Activated effector memory CD4-positive, alpha-beta T cell treated with Interleukin-2 at 50 U/mL for 16 hours (primary cell): ENCODE results near the gene HARS1.
A peak's percentile ranks its signal among the peaks of the same experiment; 100 is the strongest.
"Not testable (repeated sequence)": the region's sequence is repeated elsewhere in the genome, so short reads cannot be mapped to it uniquely, and the experiment has no call there.

Source experiments
- DNase-seq: peaks from one replicate; pipeline ENCODE4 v3.0.0-alpha.2; 2020

HARS1 gene

DNA sequence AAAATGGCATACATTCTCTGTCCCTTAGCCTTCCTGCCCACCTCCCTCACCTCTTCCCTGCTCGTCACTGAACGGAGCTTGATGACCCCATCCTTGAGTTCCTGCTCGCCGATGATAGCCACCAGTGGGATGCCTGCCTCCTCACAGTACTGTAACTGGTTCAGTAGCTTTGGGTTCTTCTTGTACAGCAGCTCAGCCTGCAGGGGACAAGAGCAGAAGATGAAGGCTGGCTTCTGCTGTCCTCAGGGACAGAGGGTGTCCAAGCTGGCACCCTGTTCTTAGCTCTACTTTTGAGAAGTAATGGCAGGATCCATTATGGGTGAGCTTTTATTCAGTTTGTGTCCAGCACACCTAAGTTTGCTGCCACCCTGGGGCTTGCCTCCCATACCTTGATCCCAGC lies 16.5 kb downstream of the HARS1 start:
- no peak for DNase-seq

GRCh38 chr5:140674211-140674610 lies 17.0 kb downstream of the HARS1 start:
- no peak for DNase-seq

DNA sequence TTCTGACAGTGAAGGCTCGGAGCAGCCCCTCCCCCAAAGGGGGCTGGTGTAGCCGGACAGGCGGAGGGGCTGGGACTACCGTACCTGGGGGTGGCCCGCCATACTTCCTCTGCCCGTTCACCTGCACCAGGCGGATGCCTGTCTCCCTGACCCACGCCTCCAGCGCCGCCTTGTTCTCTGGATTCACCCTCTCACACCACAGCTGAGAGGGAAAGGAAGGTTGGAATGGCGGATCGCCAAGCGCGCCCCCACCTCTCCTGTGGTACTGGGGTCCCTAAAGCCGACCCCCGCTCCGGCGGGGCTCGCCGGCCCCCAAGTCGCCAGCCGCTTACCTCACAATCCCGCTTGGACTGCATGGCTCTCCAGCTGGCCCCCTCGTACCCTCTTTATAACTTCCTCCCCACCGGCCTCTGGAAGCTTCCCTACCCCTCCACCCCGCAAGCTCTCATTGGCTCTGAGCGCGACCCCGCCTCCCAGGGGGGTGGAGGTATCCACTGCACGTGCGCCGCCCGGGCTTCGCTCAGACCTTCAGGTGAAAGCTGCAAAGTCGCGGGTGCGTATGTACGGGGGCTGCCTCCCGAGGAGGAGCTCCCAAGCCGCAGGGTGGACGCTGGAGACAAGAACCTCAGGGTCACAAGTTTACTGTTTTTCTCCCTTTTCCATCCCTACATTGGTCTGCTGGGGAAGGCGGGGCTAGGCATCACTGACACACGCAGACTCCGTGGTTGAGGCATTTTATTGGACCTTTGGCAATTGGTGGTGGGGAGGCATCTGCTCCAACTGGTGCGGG lies 17.8 kb downstream of the HARS1 start, which contains the start of gene DND1:
TSS of gene DND1 (minus strand) at position 390 of the 790 bp plus-strand sequence. CDS start at position 356, 34 bp downstream.
- DNase-seq: no peak

GRCh38 chr5:140672455-140673186 lies 18.5 kb downstream of the HARS1 start:
- DNase-seq: no peak

DNA sequence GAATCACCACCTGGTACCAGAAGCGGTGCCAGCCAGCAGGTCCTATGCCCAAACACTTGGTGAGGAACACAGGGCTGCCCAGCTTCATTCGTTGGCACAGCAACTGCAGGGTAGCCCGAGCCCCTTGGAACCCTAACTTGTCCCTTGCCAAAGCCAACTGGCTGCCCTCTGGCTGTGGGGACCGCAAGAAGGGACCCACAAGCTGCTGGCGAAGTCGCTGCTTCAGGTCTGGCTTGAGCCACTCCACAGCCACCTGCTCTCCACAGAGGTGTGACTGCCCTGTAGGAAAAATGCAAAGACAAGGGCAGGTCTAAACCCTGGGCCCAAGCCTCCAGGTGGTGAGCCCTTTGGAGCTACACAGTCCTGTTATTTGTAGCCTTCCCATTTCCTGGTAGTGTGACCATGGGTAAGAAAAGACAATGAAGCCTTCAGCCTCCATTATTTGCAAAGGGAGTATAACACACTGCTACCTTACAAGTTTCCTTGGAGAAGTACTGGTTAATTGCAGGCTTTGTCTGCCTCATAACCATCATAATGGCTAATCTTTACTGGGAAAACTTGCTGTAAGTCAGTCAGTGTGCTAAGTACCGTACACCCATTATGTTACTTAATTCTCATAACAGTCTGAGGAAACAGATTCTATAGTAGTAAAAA lies 19.6 kb downstream of the HARS1 start:
- DNase-seq: no peak

- not testable (repeated sequence) for DNase-seq
Observed at GRCh38 chr5:140671035-140671434, 20.1 kb downstream of the HARS1 start.

DNA sequence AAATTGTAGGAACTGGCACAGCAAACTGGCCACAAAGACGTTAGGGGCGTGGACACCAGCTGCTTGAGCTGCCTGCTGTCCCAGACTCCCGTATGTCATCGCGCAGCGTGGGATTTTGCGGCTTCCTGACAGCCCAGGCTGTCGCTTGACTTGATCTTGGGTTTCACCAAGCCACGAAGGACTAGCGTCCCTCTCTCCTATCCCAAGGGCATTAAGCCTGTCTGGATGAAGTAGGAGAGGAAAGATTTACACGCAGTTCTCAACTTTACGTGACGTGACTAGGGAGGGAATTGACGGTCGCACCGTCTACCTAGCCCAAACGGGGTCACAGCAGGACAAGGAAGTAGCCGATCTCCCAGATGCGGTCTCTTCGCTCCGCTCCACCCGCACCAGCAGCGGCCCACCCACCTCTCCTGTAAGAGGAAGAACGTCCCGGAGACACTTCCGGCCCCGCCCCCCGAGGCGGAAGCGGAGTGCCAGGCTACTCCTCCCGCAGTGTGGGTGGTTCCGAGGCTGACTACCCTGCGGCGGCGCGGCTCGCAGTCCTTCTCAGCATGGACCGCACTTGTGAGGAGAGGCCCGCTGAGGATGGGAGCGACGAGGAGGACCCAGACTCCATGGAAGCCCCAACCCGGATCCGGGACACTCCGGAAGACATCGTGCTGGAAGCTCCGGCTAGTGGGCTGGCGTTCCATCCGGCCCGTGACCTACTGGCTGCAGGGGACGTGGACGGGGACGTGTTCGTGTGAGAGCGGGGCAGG lies 26.6 kb downstream of the HARS1 start, which contains the start of gene WDR55:
TSS of gene WDR55 (plus strand) at position 546 of the 761 bp plus-strand sequence. CDS start at position 555, 9 bp downstream.
- DNase-seq: peak; percentile 93

GRCh38 chr5:140664030-140664358 lies 27.2 kb downstream of the HARS1 start:
- no peak for DNase-seq

DNA sequence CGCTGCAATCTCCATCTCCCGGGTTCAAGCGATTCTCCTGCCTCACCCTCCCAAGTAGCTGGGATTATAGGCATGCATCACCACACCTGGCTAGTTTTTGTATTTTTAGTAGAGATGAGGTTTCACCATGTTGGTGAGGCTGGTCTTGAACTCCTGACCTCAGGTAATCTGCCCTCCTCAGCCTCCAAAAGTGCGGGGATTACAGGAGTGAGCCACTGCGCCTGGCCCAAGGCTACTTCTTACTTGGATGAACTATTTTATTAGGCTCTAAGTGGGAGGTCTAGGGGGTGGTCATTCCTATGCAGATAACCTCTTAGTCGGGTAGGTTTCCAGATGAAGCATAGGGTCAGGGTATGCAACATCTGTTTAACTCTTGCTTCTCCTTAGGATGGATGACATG lies 30.8 kb downstream of the HARS1 start:
- DNase-seq: not testable (repeated sequence)

DNA sequence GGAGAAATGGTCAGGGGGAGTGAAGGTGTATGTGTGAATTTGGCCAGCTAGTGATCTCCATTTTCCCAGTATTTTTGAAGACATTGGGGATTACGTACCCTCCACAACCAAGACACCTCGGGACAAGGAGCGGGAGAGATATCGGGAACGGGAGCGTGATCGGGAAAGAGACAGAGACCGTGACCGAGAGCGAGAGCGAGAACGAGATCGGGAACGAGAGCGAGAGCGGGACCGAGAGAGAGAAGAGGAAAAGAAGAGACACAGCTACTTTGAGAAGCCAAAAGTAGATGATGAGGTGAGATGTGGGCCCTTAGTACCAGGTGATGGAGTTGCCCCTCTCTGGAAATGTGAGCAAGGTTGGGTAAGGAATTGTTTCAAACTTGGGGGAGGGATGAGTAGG lies 32.3 kb downstream of the HARS1 start:
- no peak for DNase-seq

GRCh38 chr5:140647042-140647419 lies 44.1 kb downstream of the HARS1 start:
- no peak for DNase-seq

GRCh38 chr5:140642718-140643117 lies 48.5 kb downstream of the HARS1 start:
- no peak for DNase-seq

DNA sequence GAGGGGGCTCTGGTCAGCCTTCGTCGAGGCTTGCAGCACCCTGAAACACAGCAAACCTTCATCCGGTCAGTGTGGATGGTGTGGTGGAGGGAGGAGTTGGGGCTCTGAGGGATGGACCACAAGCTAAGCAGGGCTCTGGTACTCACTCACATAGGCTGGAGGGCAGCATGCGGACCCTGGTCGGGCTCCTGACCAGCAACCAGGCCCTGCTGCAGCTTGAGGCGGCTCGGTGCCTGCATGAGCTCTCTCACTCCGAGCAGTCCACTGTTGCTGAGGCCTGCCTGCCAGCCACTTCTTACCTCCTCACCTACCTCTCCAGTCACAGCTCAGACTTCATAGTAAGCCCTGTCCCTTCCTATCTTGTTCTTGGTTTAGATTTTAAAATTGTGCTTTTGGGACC lies 49.5 kb downstream of the HARS1 start:
- no peak for DNase-seq

DNA sequence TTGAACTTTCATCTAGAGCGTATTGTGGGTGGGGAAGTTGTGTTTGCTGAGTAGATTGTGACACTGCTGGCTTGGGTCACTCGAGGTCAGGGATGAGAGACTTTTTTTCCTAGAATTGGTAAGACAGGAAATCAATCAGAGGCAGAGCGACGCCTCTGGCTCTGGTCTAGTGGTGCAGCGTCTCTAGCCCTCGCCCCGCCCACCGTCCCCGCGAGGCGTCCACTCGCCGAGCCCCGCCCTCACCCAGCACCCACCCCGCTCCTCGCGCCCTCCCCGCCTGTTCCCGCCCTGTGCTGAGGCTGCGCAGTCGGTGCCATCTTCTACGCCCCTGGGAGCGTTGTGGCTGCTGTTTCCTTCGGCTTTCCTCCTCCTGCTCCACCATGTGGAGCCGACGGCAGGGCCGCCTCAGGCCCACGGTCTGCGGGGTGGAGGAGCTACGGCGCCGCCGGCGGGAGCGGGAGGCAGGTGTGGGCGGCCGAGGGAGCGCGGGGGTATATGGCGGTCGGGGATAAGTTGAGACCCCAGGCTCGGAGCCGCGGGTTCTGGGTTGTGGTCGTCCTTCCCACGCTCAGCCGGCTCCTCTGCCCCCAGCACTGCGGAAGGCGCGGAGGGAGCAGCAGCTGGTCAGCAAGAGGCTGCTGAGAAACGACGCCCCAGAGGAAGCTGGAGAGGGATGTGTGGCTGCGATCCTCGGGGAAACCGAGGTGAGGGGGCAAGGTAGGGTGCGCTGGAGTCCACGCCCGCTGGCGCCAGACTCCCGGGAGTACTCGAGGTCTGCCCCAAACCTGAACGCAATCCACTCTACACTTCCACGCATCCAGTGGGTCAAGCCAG lies 51.8 kb downstream of the HARS1 start, which contains the start of gene TMCO6:
TSS of gene TMCO6 (plus strand) at position 304 of the 834 bp plus-strand sequence. CDS start at position 381, 77 bp downstream.
- peak; percentile 96 for DNase-seq

- DNase-seq: not testable (repeated sequence)
Observed at GRCh38 chr5:140638898-140639147, 52.3 kb downstream of the HARS1 start.

- DNase-seq: no peak
Observed at GRCh38 chr5:140637371-140638100, 53.6 kb downstream of the HARS1 start.

DNA sequence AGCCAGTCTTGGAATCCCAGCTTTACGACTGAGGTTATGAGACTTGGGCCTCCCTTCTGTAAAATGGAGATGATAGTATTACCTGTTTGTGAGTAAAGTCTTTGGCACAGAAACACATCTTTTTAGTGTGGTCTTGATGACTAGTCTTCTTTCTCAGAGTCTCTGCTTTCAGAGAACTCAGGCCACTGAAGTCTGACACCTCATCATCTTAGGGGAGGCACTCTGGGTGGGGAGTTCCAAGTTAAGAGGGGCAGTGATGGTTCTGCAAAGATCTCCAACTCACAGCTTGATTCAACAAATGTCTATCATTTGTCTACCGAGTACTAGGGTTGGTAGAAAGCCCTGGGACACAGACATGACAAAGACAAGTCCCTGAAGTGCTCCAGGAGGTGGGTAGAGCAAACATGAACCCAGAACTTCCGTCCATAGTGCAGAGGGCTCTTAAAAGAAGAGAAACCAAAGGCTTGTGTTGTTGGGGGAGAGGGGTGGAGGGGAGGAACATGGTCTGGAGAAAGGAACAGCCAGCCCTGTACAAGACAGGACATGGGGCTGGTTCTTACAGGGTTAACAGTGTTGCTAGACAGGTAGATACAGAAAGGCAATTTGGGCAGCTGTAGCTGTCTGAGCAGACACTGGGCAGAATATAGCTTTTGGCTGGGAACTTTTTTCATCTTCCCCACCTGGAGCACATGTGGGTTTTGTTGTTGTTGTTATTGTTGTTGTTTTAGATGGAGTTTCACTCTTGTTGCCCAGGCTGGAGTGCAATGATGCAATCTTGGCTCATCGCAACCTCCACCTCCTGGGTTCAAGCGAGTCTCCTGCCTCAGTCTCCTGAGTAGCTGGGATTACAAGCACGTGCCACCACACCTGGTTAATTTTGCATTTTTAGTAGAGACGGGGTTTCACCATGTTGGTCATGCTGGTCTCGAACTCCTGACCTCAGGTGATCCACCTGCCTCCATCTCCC lies 55.6 kb downstream of the HARS1 start:
- no peak for DNase-seq

DNA sequence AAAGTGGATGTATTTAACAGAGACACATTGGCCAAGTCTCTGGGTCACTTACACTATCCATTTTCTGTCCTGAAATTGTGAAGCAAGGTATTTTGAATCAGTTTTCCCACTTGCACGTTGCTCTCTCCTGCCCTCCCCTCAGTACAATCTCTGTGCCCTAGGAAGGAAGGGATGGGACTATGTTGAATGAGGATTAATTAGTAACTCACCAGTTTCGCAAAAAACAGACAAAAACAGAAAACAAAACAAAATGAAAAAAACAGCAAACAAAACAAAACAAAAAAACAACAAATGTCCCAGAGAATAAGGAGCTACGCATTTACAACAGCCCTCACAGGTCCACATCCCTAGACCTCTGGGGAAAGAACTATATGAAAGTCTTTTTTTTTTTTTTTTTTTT lies 57.1 kb downstream of the HARS1 start:
- no peak for DNase-seq

DNA sequence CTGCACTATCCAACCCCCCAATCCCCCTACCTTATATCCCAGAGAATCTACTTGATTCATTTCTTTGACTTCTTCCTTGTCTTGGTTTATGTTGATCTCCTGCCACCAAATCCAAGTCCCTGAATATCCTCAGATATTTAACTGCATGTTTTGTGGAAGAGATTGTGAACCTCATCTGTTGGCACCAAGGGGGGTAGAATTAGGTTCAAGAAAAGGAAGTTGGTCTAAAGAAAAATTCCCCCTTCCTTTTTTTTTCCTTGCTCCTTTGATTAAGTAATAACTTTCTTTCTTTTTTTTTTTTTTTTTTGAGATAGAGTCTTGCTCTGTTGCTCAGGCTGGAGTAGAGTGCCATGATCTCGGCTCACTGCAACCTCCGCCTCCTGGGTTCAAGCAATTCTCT lies 57.7 kb downstream of the HARS1 start:
- DNase-seq: no peak

GRCh38 chr5:140633021-140633471 lies 58.1 kb downstream of the HARS1 start, which contains the start of gene CD14:
CD14 (minus strand) TSS chr5:140633175; CDS start chr5:140633071, 104 bp downstream.
- no peak for DNase-seq
